Uterus (tissue), 2 donors: ENCODE results near the gene TBC1D2B.

Experiments used
- POLR2A ChIP-seq, 2 donors: fragments of 450-650 bp; IDR thresholded peaks; one replicate each; pipeline ENCODE4 v1.6.1; 2016; ENCODE audit warnings: antibody characterized with exemption in 2 of 2, mild to moderate bottlenecking in 1 of 2, moderate library complexity in 1 of 2
- TF ChIP-seq, protein P1 (sequence below), 4 experiments: fragments of 200-600 bp in 2 of 4; fragments of 450-650 bp in 2 of 4; sonication (generic) in 2 of 4; IDR thresholded peaks; one replicate each; pipeline ENCODE4 v1.5.1; 2016 to 2019; ENCODE audit warnings: antibody characterized with exemption in 4 of 4, mild to moderate bottlenecking in 2 of 4, moderate library complexity in 1 of 4

DNA sequence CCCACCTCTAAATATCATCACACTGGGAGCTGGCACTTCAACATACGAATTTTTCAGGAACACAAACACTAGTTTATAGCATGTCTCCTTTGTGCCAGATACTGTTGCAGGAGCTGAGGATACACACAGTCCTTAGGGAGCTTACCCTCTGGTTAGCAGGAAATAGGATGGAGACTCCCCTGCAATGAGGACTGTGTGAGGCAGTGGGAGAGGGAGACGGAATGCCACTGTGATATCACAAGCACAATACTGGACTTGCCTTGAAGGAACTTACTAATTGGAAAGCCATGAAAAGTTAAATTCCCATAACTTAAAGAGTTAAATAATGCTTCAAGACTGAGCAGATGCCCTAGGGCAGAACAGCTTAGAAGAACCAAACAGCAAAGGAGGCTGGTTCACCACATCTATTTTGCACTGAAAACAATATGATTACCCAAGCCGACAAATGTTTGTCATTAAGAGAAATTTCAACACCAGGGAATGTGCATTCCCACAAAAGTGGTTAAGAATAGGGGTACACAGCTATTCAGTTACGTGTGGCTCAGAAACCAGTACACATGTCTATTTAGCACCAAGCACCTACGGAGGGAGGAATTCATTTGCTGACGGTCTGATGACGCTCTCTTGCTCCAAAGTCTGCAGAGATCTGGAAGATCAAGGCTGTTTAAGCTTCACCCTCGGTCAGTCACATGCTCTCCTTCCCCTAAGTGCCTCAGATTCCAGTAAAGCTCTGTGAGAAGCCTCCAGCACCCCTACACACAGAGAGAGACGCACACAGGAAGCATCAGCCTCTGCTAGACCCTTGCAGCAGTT, 5.2 kb downstream of the TBC1D2B start:
- peak in 1 of 2 donors; percentile 26 for TF ChIP-seq POLR2A (IDR thresholded peaks at IDR 0.05)
- TF ChIP-seq, protein P1, sequence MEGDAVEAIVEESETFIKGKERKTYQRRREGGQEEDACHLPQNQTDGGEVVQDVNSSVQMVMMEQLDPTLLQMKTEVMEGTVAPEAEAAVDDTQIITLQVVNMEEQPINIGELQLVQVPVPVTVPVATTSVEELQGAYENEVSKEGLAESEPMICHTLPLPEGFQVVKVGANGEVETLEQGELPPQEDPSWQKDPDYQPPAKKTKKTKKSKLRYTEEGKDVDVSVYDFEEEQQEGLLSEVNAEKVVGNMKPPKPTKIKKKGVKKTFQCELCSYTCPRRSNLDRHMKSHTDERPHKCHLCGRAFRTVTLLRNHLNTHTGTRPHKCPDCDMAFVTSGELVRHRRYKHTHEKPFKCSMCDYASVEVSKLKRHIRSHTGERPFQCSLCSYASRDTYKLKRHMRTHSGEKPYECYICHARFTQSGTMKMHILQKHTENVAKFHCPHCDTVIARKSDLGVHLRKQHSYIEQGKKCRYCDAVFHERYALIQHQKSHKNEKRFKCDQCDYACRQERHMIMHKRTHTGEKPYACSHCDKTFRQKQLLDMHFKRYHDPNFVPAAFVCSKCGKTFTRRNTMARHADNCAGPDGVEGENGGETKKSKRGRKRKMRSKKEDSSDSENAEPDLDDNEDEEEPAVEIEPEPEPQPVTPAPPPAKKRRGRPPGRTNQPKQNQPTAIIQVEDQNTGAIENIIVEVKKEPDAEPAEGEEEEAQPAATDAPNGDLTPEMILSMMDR (IDR thresholded peaks at IDR 0.05), result no peak
